HT1080 (cell line): ENCODE results near the gene GPR160. TPM values are rescaled to one million over a fixed set of nuclear protein-coding genes. Genes with fewer than 3 reads are reported as not detected.
"Not testable (repeated sequence)": the region's sequence is repeated elsewhere in the genome, so short reads cannot be mapped to it uniquely, and the experiment has no call there.

Source experiments
- DNase-seq: peaks from one replicate; pipeline ENCODE4 v3.0.0-alpha.2; 2015; ENCODE audit warnings: low read depth
- polyA plus RNA-seq, 2 experiments: library from polyadenylated mRNA; depleted of rRNA; stranded (reverse); fragments of >200 nt; gene quantifications; 2 replicates each; pipeline ENCODE4 v1.2.3, GENCODE V29; 2015
- total RNA-seq: library from RNA; depleted of rRNA; stranded (reverse); fragments of >200 nt; shearing (Covaris generic); gene quantifications from 2 replicates; pipeline ENCODE4 v1.2.3, GENCODE V29; 2014; rRNA removed

GPR160 gene
- total RNA-seq: 2.8 and 4.2 TPM in 2 replicates
- 10.8 and 12.3 TPM in 2 replicates for polyA plus RNA-seq (2015; cell fraction: cytosol; rRNA removed)
- polyA plus RNA-seq (2015; cell fraction: nucleus; rRNA removed): 2.6 and 3.9 TPM in 2 replicates

GRCh38 chr3:170037463-170038433, at the start of gene GPR160:
Gene GPR160, plus strand, starts transcription at chr3:170037995. Its CDS starts 45,978 bp downstream, at chr3:170083973.
- peak; percentile 61 for DNase-seq

GRCh38 chr3:169990431-169990830, 47.4 kb upstream of the GPR160 start:
- DNase-seq: no peak

- no peak for DNase-seq
Observed at GRCh38 chr3:169992156-169992555, 45.6 kb upstream of the GPR160 start.

GRCh38 chr3:169992781-169993180, 45.0 kb upstream of the GPR160 start:
- DNase-seq: no peak

GRCh38 chr3:169993761-169994160, 44.0 kb upstream of the GPR160 start:
- DNase-seq: no peak

GRCh38 chr3:169996063-169996462, 41.7 kb upstream of the GPR160 start:
- no peak for DNase-seq

- DNase-seq: no peak
Observed at GRCh38 chr3:169998668-169999131, 39.1 kb upstream of the GPR160 start.

- DNase-seq: no peak
Observed at GRCh38 chr3:169999433-169999832, 38.4 kb upstream of the GPR160 start.

GRCh38 chr3:170000051-170000450, 37.7 kb upstream of the GPR160 start:
- no peak for DNase-seq

- DNase-seq: no peak
Observed at GRCh38 chr3:170002231-170002630, 35.6 kb upstream of the GPR160 start.

GRCh38 chr3:170002879-170003278, 34.9 kb upstream of the GPR160 start:
- DNase-seq: no peak

GRCh38 chr3:170003881-170004356, 33.9 kb upstream of the GPR160 start:
- DNase-seq: no peak

- DNase-seq: peak; percentile 68
Observed at GRCh38 chr3:170007031-170007663, 30.6 kb upstream of the GPR160 start.

GRCh38 chr3:170010498-170010897, 27.3 kb upstream of the GPR160 start:
- DNase-seq: no peak

- DNase-seq: no peak
Observed at GRCh38 chr3:170012683-170013400, 25.0 kb upstream of the GPR160 start.

GRCh38 chr3:170016057-170016456, 21.7 kb upstream of the GPR160 start:
- DNase-seq: no peak

- not testable (repeated sequence) for DNase-seq
Observed at GRCh38 chr3:170019306-170019705, 18.5 kb upstream of the GPR160 start.

GRCh38 chr3:170021083-170021482, 16.7 kb upstream of the GPR160 start:
- DNase-seq: no peak

GRCh38 chr3:170022336-170022735, 15.5 kb upstream of the GPR160 start:
- no peak for DNase-seq

GRCh38 chr3:170023165-170023564, 14.6 kb upstream of the GPR160 start:
- DNase-seq: no peak

- no peak for DNase-seq
Observed at GRCh38 chr3:170024581-170024980, 13.2 kb upstream of the GPR160 start.
